Glomerular visceral epithelial cell (primary cell): Measurements from ENCODE around the gene TPCN2.
"Not testable (repeated sequence)": the region's sequence is repeated elsewhere in the genome, so short reads cannot be mapped to it uniquely, and the experiment has no call there.

ENCODE experiments used
- DNase-seq: peaks from one replicate; pipeline ENCODE4 v3.0.0-alpha.2; 2016; ENCODE audit errors: extremely low spot score

TPCN2 gene

GRCh38 chr11:69048694-69049489 is at the start of gene TPCN2:
TPCN2 (plus strand) TSS chr11:69048932; CDS start chr11:69048998, 66 bp downstream.
- peak; percentile 96 for DNase-seq

- DNase-seq, result no peak
Measured at GRCh38 chr11:68999093-68999747, 49.5 kb upstream of the TPCN2 start.

GRCh38 chr11:68999748-69000355 is 48.9 kb upstream of the TPCN2 start:
- DNase-seq, result not testable (repeated sequence)

DNA sequence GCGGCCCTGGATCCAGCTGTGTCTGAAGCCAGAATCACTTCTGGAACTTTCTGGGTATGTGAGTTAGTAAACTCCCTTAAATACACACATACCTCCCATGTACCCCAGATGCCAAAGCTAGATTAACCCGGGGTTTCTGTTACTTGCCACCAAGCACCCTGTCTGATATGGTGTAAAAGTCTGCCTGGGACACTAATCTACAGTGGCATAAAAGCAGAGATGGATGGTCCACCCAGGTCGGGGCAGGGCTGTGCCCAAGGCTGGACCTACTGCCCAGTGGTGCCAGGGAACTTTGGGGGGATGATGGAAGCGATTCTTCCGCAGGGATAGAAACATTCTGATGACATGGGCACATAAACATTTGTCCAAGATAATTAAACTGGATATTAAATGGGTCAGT is 48.3 kb upstream of the TPCN2 start:
- no peak for DNase-seq

- DNase-seq, result peak; percentile 50
Measured at GRCh38 chr11:69000831-69001242, 47.9 kb upstream of the TPCN2 start.

- DNase-seq, result no peak
Measured at GRCh38 chr11:69001243-69002081, 47.3 kb upstream of the TPCN2 start.

GRCh38 chr11:69002110-69002569 is 46.6 kb upstream of the TPCN2 start:
- no peak for DNase-seq

GRCh38 chr11:69002570-69003231 is 46.0 kb upstream of the TPCN2 start:
- no peak for DNase-seq

DNA sequence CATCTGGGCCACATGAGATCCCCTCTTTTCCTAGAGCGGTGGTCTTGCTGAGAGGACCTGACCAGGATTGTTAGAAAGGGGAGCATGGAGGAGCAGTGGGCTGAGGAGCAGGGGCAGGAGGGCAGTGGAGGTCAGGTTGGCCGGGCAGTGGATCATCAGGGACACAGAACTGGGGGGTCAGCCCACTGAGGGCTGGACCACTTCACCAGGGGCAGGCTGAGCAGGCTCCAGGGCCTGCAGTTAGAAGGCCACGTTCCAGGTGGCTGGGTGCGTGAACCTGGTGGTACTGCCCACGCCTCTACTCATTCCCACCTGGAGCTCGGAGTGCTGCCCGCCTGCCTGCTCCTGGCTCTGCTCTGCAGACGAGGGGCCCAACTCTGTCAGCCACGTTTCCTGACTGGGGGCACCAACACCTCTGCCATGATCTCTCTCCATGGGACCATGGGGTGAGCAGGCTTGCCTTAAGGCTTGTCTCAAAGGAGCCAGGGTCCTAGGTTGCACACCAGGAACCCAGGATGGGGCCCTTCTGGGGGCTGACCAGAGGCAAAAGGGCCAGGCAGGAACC is 45.3 kb upstream of the TPCN2 start:
- no peak for DNase-seq

GRCh38 chr11:69003866-69004367 is 44.8 kb upstream of the TPCN2 start:
- DNase-seq, result no peak

DNA sequence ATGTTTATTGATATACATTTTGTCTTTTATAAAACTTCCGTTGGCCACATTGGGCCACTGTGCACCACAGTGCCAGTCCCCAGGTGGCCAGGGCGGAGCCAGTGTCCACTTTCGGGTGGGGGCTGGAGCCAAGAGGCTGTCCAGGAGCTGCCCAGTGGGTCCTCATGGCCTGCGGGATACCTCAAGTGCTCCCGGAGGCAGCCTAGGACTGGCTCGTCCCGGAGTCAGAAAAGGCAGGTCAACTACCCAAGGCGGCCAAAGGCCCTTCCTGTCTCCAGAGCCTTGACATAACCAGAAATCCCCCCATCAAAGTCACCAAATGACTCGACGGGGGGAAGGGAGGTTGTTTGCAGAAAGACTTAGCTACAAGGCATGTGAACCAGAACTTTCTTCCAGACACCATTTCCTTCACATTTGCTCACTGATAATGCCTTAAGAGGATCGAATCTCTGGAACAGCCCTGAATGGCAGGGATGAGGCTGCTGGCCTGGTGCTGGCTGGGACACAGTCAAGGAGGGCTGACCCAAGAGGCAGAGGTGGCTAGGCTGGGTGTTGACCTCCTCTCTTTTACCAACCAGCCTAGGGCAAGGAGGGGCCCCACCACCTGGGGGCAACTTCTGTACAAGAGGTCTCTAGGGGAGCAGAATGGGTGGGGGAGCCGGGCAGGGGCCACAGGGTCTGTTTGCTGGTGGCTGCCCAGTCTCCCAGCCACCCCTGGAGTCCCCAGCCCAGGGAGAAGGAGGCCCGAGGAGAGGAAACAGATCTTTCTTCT is 44.1 kb upstream of the TPCN2 start:
- DNase-seq, result no peak

DNA sequence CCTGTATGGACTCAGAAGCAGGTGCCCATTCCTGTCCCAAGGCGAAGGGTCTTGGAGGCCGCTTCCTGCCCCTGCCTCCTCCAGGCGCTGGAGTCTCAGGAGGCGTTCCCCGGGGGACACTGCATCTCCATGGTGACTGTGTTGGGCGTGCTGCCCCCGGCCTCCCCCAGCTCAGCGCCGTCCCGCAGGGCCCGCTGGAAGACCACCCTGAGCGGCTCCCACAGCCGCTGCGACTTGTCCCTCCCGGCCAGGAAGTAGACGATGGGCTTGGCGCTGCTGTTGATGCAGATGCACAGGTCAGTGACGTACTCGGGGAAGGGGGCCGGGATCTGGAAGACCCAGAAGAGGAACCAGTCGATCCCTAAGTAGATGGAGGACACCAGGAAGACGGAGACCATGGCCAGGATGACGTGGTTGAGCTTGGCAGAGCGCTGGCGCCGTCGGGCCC is 43.5 kb upstream of the TPCN2 start:
- DNase-seq, result no peak

DNA sequence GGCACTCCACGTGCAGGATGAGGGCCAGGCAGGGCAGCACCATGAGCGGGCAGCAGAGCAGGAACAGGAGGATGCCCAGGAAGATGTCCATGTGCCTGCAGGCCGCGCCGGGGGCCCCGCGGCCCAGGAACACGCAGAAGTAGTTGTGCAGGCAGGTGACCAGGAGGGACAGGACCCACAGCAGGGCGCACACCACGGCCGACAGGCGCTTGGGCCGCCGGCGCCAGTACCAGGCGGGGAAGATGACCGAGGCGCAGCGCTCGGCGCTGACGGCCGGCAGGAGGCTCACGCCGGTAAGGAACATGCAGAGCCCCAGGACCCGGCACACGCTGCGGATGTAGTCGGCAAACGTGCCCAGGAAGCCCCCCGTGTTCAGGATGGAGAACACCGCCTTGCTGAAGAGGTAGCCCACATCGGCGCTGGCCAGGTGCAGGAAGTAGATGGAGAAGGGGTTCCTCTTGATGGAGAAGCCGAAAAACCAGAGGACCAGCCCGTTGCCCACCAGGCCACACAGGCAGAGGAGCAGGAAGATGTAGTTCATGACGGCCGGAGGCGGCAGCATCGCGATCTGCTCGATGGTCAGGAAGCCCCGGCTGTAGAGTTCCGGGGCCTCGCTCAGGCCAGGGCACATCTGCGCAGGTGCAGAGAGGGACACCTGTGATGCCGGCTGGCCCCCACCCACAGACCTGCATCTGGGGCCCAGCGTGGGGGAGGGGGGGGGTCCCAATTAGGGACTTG is 42.9 kb upstream of the TPCN2 start:
- DNase-seq, result no peak

DNA sequence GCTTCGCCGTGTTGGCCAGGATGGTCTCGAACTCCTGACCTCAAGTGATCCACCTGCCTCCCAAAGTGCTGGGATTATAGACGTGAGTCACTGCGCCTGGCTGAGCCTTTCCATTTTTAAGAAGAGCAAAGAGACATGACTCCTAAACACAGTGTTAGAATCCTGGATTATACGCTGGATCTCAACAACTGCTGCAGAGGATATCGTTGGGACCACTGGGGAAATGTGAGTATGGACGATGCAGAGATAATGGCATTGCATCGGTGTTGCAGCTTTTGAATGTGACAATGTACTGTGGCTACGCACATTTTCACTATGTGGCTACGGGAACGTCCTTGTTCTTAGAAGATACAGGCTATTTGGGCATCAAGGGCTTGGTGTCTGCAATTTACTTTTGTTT is 41.9 kb upstream of the TPCN2 start:
- no peak for DNase-seq

DNA sequence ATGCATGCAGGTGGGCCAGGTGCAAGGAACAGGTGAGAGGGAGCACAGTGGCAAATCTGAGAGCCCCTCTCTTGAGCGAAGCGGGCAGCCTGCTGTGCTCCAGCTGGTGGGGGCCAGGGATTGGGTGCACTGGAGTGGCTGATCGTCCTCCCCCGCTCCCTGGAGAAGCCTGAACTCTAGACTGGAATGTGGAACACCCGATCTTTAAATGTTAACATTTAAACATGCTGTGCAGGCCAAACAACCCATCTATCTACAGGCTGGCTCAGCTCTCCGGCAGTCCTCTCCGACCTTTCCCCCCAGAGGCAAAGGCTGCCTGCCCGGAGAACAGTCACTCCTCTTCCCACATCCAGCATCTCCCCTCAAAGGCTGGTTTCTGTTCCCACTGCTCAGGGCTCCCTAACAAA is 40.8 kb upstream of the TPCN2 start:
- no peak for DNase-seq

GRCh38 chr11:69008737-69009440 is 39.8 kb upstream of the TPCN2 start:
- peak; percentile 87 for DNase-seq

DNA sequence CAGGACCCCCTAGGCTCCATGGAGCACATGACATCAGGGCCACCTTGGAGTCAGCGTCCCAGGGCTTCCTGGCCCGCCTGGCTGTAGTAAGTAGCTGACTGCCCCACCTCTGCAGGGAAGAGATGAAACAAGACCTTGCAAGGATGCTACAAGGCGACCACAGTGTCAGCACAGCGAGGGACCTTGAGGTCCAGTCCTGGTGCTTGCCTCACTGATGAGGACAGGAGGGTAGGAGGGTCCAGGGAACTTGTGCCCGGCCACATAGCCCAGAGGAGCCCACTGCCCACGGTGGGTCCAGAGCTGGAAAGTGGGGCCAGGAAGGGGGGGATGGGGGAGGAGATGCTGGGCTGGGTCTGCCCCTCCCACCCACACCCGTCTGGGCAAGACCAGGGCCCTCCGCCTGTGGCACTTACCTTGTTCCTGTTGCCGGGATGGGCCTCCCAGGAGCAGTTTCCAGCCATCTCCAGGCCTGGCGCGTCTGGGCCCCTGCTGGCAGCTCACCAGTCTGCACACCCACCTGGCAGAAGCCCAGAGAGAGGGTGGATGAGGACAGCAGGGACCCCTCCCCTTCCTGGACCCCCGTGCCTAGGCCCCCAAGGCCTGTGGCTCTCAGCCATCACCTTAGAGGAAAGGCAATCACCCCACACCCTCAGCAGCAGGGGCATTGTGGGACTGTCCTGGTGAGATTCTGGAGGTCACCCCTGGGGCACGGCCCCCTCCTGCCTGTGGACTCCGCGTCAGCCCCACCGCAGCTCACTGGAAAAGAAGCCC is 39.1 kb upstream of the TPCN2 start:
- no peak for DNase-seq
